ENCODE data around the gene GALNT9.
A peak's percentile ranks its signal among the peaks of the same experiment; 100 is the strongest.
"Not testable (repeated sequence)": the region's sequence is repeated elsewhere in the genome, so short reads cannot be mapped to it uniquely, and the experiment has no call there.

Gene GALNT9

GRCh38 chr12:132329036-132329719, at the start of gene GALNT9:
Gene GALNT9, minus strand, starts transcription at chr12:132329589. Its CDS starts 386 bp downstream, at chr12:132329203.
- H3K27me3 ChIP-seq (ENCODE audit: insufficient read depth, low read length, poor library complexity): peaks cover 14% of the 10 kb centered on the region
- H3K79me2 ChIP-seq (ENCODE audit: insufficient read depth, low read length): no peaks in the 10 kb centered on the region
- no peaks in the 10 kb centered on the region; the same call in 1 of the 2 replicates for H4K20me1 ChIP-seq (ENCODE audit: insufficient read depth, low read length)
- no peak for DNase-seq
- H3K9me3 ChIP-seq (ENCODE audit: insufficient read depth, low read length, severe bottlenecking): no peaks in the 10 kb centered on the region
- no peak within 1 kb of the TSS for H3K4me3 ChIP-seq (ENCODE audit: low read depth in 1 of 2, low read length in 2 of 2)
- no peaks in the 10 kb centered on the region for H3K36me3 ChIP-seq (ENCODE audit: insufficient read depth, low read length)
- no peak for ATAC-seq (ENCODE audit: insufficient read depth, low read depth)
- H3K4me1 ChIP-seq (ENCODE audit: insufficient read depth, low read length): peaks cover 18% of the 10 kb centered on the region
- no peak within 1 kb of the TSS for H2AFZ ChIP-seq (ENCODE audit: low read depth, low read length)
- peak within 1 kb of the TSS; percentile 32 for H3K4me2 ChIP-seq (ENCODE audit: insufficient read depth, low read length)
- TF ChIP-seq EZH2 (IDR thresholded peaks at IDR 0.05; ENCODE audit: borderline replicate concordance, low read depth, low read length, severe bottlenecking): no peak
- TF ChIP-seq CTCF (IDR thresholded peaks at IDR 0.05; ENCODE audit: borderline replicate concordance, extremely low read depth, low read length, poor library complexity, severe bottlenecking): no peak
- no peak within 1 kb of the TSS for H3K27ac ChIP-seq (ENCODE audit: low read length)
- H3K9ac ChIP-seq (ENCODE audit: low read depth, low read length): no peak within 1 kb of the TSS

DNA sequence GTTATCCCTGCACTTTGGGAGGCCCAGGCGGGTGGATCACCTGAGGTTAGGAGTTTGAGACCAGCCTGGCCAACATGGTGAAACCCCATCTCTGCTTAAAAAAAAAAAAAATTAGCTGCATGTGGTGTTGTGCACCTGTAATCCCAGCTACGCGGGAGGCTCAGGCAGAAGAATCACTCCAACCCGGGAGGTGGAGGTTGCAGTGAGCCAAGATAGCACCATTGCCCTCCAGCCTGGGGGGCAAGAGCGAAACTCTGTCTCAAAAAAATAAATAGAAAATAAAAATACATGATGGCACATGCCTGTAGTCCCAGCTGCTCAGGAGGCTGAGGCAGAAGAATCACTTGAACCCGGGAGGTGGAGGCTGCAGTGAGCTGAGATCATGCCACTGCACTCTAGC, 49.7 kb upstream of the GALNT9 start:
- not testable (repeated sequence) for H3K4me3 ChIP-seq (ENCODE audit: low read depth in 1 of 2, low read length in 2 of 2); H2AFZ ChIP-seq (ENCODE audit: low read depth, low read length); DNase-seq; H3K36me3 ChIP-seq (ENCODE audit: insufficient read depth, low read length); H3K9me3 ChIP-seq (ENCODE audit: insufficient read depth, low read length, severe bottlenecking); H3K79me2 ChIP-seq (ENCODE audit: insufficient read depth, low read length); ATAC-seq (ENCODE audit: insufficient read depth, low read depth); H4K20me1 ChIP-seq (ENCODE audit: insufficient read depth, low read length); H3K9ac ChIP-seq (ENCODE audit: low read depth, low read length); H3K27ac ChIP-seq (ENCODE audit: low read length); H3K4me2 ChIP-seq (ENCODE audit: insufficient read depth, low read length); H3K4me1 ChIP-seq (ENCODE audit: insufficient read depth, low read length); H3K27me3 ChIP-seq (ENCODE audit: insufficient read depth, low read length, poor library complexity)

DNA sequence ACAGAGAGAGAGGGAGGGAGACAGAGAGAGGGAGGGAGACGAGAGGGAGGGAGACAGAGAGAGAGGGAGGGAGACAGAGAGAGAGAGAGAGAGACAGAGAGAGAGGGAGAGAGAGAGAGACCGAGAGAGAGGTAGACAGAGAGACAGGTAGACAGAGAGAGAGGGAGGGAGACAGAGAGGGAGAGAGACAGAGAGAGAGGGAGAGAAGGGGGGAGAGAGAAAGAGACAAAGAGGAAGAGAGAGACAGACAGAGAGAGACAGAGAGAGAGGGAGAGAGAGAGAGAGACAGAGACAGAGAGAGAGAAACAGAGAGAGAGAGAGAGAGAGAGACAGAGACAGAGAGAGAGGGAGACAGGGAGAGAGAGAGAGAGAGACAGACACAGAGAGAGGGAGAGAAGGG, 47.8 kb upstream of the GALNT9 start:
- H3K79me2 ChIP-seq (ENCODE audit: insufficient read depth, low read length): no peaks in the 10 kb centered on the region

DNA sequence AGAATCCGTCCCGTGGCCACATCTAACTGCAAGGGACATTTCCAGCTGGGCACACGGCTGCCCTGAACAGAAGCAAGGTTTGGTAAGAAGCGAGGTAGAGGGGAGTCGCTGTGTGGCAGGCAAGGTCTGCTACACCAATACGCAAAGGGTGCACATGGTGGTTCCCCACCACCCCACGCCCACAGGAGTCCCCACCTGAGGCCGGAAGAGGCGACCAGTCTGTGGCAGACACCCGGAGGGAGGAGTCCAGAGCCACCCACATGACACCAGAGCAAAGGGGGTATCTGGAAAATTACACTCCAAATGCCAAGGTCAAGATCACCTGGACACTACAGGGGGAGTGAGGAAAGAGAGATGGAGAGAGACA, 47.1 kb upstream of the GALNT9 start:
- Histone ChIP-seq H4K20me1 (ENCODE audit: insufficient read depth, low read length) (no peaks in the 10 kb centered on the region), H3K36me3 (ENCODE audit: insufficient read depth, low read length) (no peaks in the 10 kb centered on the region), H3K4me1 (ENCODE audit: insufficient read depth, low read length) (no peaks in the 10 kb centered on the region), H3K9me3 (ENCODE audit: insufficient read depth, low read length, severe bottlenecking) (no peaks in the 10 kb centered on the region), H3K27me3 (ENCODE audit: insufficient read depth, low read length, poor library complexity) (peaks cover 3% of the 10 kb centered on the region), H2AFZ (ENCODE audit: low read depth, low read length) (no peak overlapping the region), H3K9ac (ENCODE audit: low read depth, low read length) (no peak overlapping the region), H3K27ac (ENCODE audit: low read length) (no peak overlapping the region), H3K4me2 (ENCODE audit: insufficient read depth, low read length) (no peak overlapping the region), H3K4me3 (ENCODE audit: low read depth in 1 of 2, low read length in 2 of 2) (no peak overlapping the region), H3K79me2 (ENCODE audit: insufficient read depth, low read length) (no peaks in the 10 kb centered on the region)
- TF ChIP-seq EZH2 (IDR thresholded peaks at IDR 0.05; ENCODE audit: borderline replicate concordance, low read depth, low read length, severe bottlenecking) (no peak), CTCF (IDR thresholded peaks at IDR 0.05; ENCODE audit: borderline replicate concordance, extremely low read depth, low read length, poor library complexity, severe bottlenecking) (no peak)
- ATAC-seq (ENCODE audit: insufficient read depth, low read depth) (no peak), DNase-seq (no peak)

More for the DNA sequence above, 47.8 kb upstream of the GALNT9 start:
- Histone ChIP-seq H3K9ac (ENCODE audit: low read depth, low read length) (no peak overlapping the region), H2AFZ (ENCODE audit: low read depth, low read length) (no peak overlapping the region), H3K36me3 (ENCODE audit: insufficient read depth, low read length) (no peaks in the 10 kb centered on the region), H3K27me3 (ENCODE audit: insufficient read depth, low read length, poor library complexity) (peaks cover 3% of the 10 kb centered on the region), H3K4me2 (ENCODE audit: insufficient read depth, low read length) (no peak overlapping the region), H3K4me3 (ENCODE audit: low read depth in 1 of 2, low read length in 2 of 2) (no peak overlapping the region), H3K4me1 (ENCODE audit: insufficient read depth, low read length) (no peaks in the 10 kb centered on the region), H3K27ac (ENCODE audit: low read length) (no peak overlapping the region), H4K20me1 (ENCODE audit: insufficient read depth, low read length) (no peaks in the 10 kb centered on the region), H3K9me3 (ENCODE audit: insufficient read depth, low read length, severe bottlenecking) (no peaks in the 10 kb centered on the region)
- TF ChIP-seq CTCF (IDR thresholded peaks at IDR 0.05; ENCODE audit: borderline replicate concordance, extremely low read depth, low read length, poor library complexity, severe bottlenecking) (no peak), EZH2 (IDR thresholded peaks at IDR 0.05; ENCODE audit: borderline replicate concordance, low read depth, low read length, severe bottlenecking) (no peak)
- no peak for ATAC-seq (ENCODE audit: insufficient read depth, low read depth)
- no peak for DNase-seq

Data from DND-41 (cell line).